Measurements from ENCODE around the gene OR1N2.
"Not testable (repeated sequence)": the region's sequence is repeated elsewhere in the genome, so short reads cannot be mapped to it uniquely, and the experiment has no call there.

The OR1N2 gene

GRCh38 chr9:122552812-122553211, at the start of gene OR1N2:
OR1N2 (plus strand) TSS chr9:122553112; CDS start chr9:122553212, 100 bp downstream.
- in situ Hi-C loops (cut with HindIII; ENCODE audit: low sequenced_read_pairs) = no loop called here

GRCh38 chr9:122506964-122507363, 45.9 kb upstream of the OR1N2 start:
- in situ Hi-C loops (cut with HindIII; ENCODE audit: low sequenced_read_pairs) = no loop called here

- in situ Hi-C loops (cut with HindIII; ENCODE audit: low sequenced_read_pairs) = no loop called here
Observed at GRCh38 chr9:122510502-122510901, 42.4 kb upstream of the OR1N2 start, which contains the start of gene OR1J2. OR1J2 (plus strand) TSS chr9:122510802; CDS start chr9:122510802, 0 bp downstream.

- in situ Hi-C loops (cut with HindIII; ENCODE audit: low sequenced_read_pairs) = no loop called here
Observed at GRCh38 chr9:122518226-122518625, 34.7 kb upstream of the OR1N2 start.

GRCh38 chr9:122518841-122519240, 34.1 kb upstream of the OR1N2 start, which contains the start of gene OR1J4:
OR1J4 (plus strand) TSS chr9:122519141; CDS start chr9:122519141, 0 bp downstream.
- in situ Hi-C loops (cut with HindIII; ENCODE audit: low sequenced_read_pairs) = no loop called here

- in situ Hi-C loops (cut with HindIII; ENCODE audit: low sequenced_read_pairs) = no loop called here
Observed at GRCh38 chr9:122519376-122519775, 33.5 kb upstream of the OR1N2 start.

GRCh38 chr9:122526602-122527001, 26.3 kb upstream of the OR1N2 start:
- in situ Hi-C loops (cut with HindIII; ENCODE audit: low sequenced_read_pairs) = no loop called here

- in situ Hi-C loops (cut with HindIII; ENCODE audit: low sequenced_read_pairs) = no loop called here
Observed at GRCh38 chr9:122527193-122527592, 25.7 kb upstream of the OR1N2 start, which contains the start of gene OR1N1. OR1N1 (minus strand) TSS chr9:122527293; CDS start chr9:122527293, 0 bp downstream.

GRCh38 chr9:122531157-122531556, 21.8 kb upstream of the OR1N2 start:
- in situ Hi-C loops (cut with HindIII; ENCODE audit: low sequenced_read_pairs) = not testable (repeated sequence)

- in situ Hi-C loops (cut with HindIII; ENCODE audit: low sequenced_read_pairs) = no loop called here
Observed at GRCh38 chr9:122536134-122536533, 16.8 kb upstream of the OR1N2 start.

GRCh38 chr9:122537066-122537465, 15.8 kb upstream of the OR1N2 start:
- in situ Hi-C loops (cut with HindIII; ENCODE audit: low sequenced_read_pairs) = not testable (repeated sequence)

GRCh38 chr9:122538757-122539156, 14.2 kb upstream of the OR1N2 start:
- in situ Hi-C loops (cut with HindIII; ENCODE audit: low sequenced_read_pairs) = no loop called here

GRCh38 chr9:122546196-122546595, 6.7 kb upstream of the OR1N2 start:
- in situ Hi-C loops (cut with HindIII; ENCODE audit: low sequenced_read_pairs) = no loop called here

- in situ Hi-C loops (cut with HindIII; ENCODE audit: low sequenced_read_pairs) = no loop called here
Observed at GRCh38 chr9:122551371-122551770, 1.5 kb upstream of the OR1N2 start.

- in situ Hi-C loops (cut with HindIII; ENCODE audit: low sequenced_read_pairs) = no loop called here
Observed at GRCh38 chr9:122561446-122561845, 8.5 kb downstream of the OR1N2 start.

- in situ Hi-C loops (cut with HindIII; ENCODE audit: low sequenced_read_pairs) = no loop called here
Observed at GRCh38 chr9:122562134-122562760, 9.3 kb downstream of the OR1N2 start.

GRCh38 chr9:122567901-122568300, 15.0 kb downstream of the OR1N2 start:
- in situ Hi-C loops (cut with HindIII; ENCODE audit: low sequenced_read_pairs) = no loop called here

- in situ Hi-C loops (cut with HindIII; ENCODE audit: low sequenced_read_pairs) = no loop called here
Observed at GRCh38 chr9:122572456-122572855, 19.5 kb downstream of the OR1N2 start.

- in situ Hi-C loops (cut with HindIII; ENCODE audit: low sequenced_read_pairs) = no loop called here
Observed at GRCh38 chr9:122579874-122580273, 27.0 kb downstream of the OR1N2 start.

GRCh38 chr9:122580360-122580759, 27.4 kb downstream of the OR1N2 start:
- in situ Hi-C loops (cut with HindIII; ENCODE audit: low sequenced_read_pairs) = no loop called here

GRCh38 chr9:122583284-122583683, 30.4 kb downstream of the OR1N2 start, which contains the start of gene OR1L8:
OR1L8 (minus strand) TSS chr9:122583384; CDS start chr9:122568477, 14,907 bp downstream.
- in situ Hi-C loops (cut with HindIII; ENCODE audit: low sequenced_read_pairs) = not testable (repeated sequence)
